Fibroblast of pulmonary artery (primary cell): ENCODE measurements around the gene AP5B1.

Experiments used
- DNase-seq: peaks from one replicate; pipeline ENCODE4 v3.0.0-alpha.2; 2010; ENCODE audit warnings: low read depth
- H3K4me3 ChIP-seq: replicated peaks from 2 replicates; pipeline ENCODE4 v1.5.1; 2011; ENCODE audit warnings: low read depth, mild to moderate bottlenecking, control low read depth, low read length, moderate library complexity
- CTCF ChIP-seq: IDR thresholded peaks from 2 replicates; pipeline ENCODE4 v1.5.1; 2011; ENCODE audit warnings: mild to moderate bottlenecking, control low read depth, low read length, inconsistent platforms; ENCODE audit errors: missing control alignments

Gene AP5B1

GRCh38 chr11:65793144-65793581 lies 12.4 kb upstream of the AP5B1 start:
- no peak for DNase-seq
- no peak overlapping the region for H3K4me3 ChIP-seq
- no peak for TF ChIP-seq CTCF

- no peak overlapping the region for H3K4me3 ChIP-seq
- DNase-seq, result no peak
- no peak for TF ChIP-seq CTCF
Measured at GRCh38 chr11:65792456-65792855, 11.7 kb upstream of the AP5B1 start.

GRCh38 chr11:65791719-65792213 lies 11.0 kb upstream of the AP5B1 start:
- no peak for DNase-seq
- TF ChIP-seq CTCF, result no peak
- no peak overlapping the region for H3K4me3 ChIP-seq

GRCh38 chr11:65790902-65791650 lies 10.3 kb upstream of the AP5B1 start:
- no peak for DNase-seq
- H3K4me3 ChIP-seq, result no peak overlapping the region
- TF ChIP-seq CTCF, result no peak

- no peak for TF ChIP-seq CTCF
- no peak for DNase-seq
- H3K4me3 ChIP-seq, result no peak overlapping the region
Measured at GRCh38 chr11:65790104-65790901, 9.5 kb upstream of the AP5B1 start.

GRCh38 chr11:65789230-65790103 lies 8.7 kb upstream of the AP5B1 start:
- DNase-seq, result no peak
- TF ChIP-seq CTCF, result no peak
- H3K4me3 ChIP-seq, result no peak overlapping the region
